Activated CD8-positive, alpha-beta T cell treated with anti-CD3 and anti-CD28 coated beads, Interleukin-2, amount 10 ng/mL, durations not matched to agents 7 days and 5 days (primary cell): ENCODE results near the gene PIEZO1. TPM values are rescaled to one million over a fixed set of nuclear protein-coding genes. Genes with fewer than 3 reads are reported as not detected.

ENCODE experiments used
- ATAC-seq: fragments of 150-1000 bp; cut with Tn5 transposase; one replicate; pipeline ENCODE4 v1.10.0; 2021; ENCODE audit warnings: moderate library complexity
- CTCF ChIA-PET: fragments of 350-600 bp; sonication (Branson Sonifier 250); formaldehyde crosslinking; loops from one replicate; lab custom pipeline; 2021; ENCODE audit warnings: antibody characterized with exemption; lab: Charles Lee
- POLR2A ChIA-PET: fragments of 350-600 bp; sonication (Branson Sonifier 250); formaldehyde crosslinking; loops from one replicate; lab custom pipeline; 2021; ENCODE audit warnings: antibody characterized with exemption; lab: Charles Lee
- DNase-seq: peaks from one replicate; pipeline ENCODE4 v3.0.0-alpha.2; 2020
- H3K27ac Mint-ChIP-seq: one replicate; pipeline ENCODE4 v1.8.0; 2021; ENCODE audit warnings: mild to moderate bottlenecking, mixed read lengths
- H3K27me3 Mint-ChIP-seq: one replicate; pipeline ENCODE4 v1.8.0; 2021; ENCODE audit warnings: low read depth, mixed read lengths
- H3K36me3 Mint-ChIP-seq: one replicate; pipeline ENCODE4 v1.8.0; 2021; ENCODE audit warnings: low read depth, mixed read lengths
- H3K4me1 Mint-ChIP-seq: one replicate; pipeline ENCODE4 v1.8.0; 2021; ENCODE audit warnings: low read depth, mixed read lengths
- H3K4me3 Mint-ChIP-seq: one replicate; pipeline ENCODE4 v1.8.0; 2021; ENCODE audit warnings: mild to moderate bottlenecking, mixed read lengths
- H3K9me3 Mint-ChIP-seq: one replicate; pipeline ENCODE4 v1.8.0; 2022; ENCODE audit warnings: mixed read lengths; ENCODE audit not compliant: insufficient read depth
- total RNA-seq, 2 experiments: library from RNA; stranded (reverse); gene quantifications; one replicate each; pipeline ENCODE4 v1.2.3, GENCODE V29; 2021

PIEZO1 gene
- 100 to 1,000 TPM; 226 to 230 TPM for total RNA-seq

- CTCF ChIA-PET = interaction anchor here (0.6 to 3.1 kb wide), 5 partner anchors 8 to 42 kb away, joined by 4 to 13 read pairs (median 5); no protein-coding TSS in a partner anchor
- Mint-ChIP-seq H3K27me3 (no peaks in the 10 kb centered on the region), H3K4me3 (peak within 1 kb of the TSS; percentile 87), H3K4me1 (peaks cover 52% of the 10 kb centered on the region), H3K36me3 (peaks cover 14% of the 10 kb centered on the region), H3K9me3 (no peaks in the 10 kb centered on the region), H3K27ac (peak within 1 kb of the TSS; percentile 82)
- DNase-seq (peak; percentile 83), ATAC-seq (peak; percentile 58)
- POLR2A ChIA-PET = no interaction called here
These were observed at the start of gene PIEZO1 for GRCh38 chr16:88785106-88785924. Gene PIEZO1, minus strand, starts transcription at chr16:88785220. Its CDS starts 256 bp downstream, at chr16:88784964.

DNA sequence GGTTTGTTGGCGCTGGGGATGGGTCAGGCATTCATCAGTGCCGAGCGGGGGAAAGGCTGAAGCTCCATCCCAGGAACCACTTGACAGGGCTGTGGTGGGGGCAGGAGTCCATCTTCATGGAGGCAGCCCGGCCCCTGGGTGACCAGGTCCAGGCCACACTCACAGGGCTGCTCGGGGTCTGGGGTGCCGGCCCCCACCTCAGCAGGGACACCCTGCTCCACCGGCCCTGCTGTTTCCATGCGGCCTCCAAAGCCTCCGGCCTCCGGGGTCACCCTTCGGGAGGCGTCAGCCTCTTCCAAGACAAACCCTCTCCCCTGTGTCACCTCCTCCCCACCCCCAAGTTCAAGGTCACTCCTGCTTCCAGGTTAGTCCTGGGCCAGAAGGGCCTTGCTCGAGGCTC, 49.6 kb upstream of the PIEZO1 start:
- Mint-ChIP-seq H3K36me3 (no peaks in the 10 kb centered on the region), H3K27me3 (no peaks in the 10 kb centered on the region), H3K27ac (no peak overlapping the region), H3K4me3 (no peak overlapping the region), H3K4me1 (no peaks in the 10 kb centered on the region), H3K9me3 (no peaks in the 10 kb centered on the region)
- DNase-seq (no peak), ATAC-seq (no peak)
- ChIA-PET POLR2A (no interaction called here), CTCF (no interaction called here)

DNA sequence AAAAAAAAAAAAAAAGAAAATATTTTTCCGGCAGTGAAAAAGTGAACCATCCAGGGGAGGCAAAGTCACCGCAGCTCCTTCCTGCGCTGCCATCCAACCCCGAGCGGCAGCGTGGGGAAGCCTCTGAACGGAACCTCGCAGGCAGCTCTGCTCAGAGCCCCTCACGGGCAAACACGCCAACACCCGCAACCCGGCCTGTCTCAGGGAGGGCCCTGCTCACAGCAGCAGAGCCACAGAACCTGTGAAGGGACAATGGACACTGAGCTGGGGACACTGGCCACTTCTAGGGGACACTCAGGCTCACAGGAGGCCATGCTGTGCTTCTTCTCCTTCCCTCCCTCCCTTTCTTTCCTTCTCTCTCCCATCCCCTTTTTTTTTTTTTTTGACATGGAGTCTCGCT, 48.1 kb upstream of the PIEZO1 start:
- Mint-ChIP-seq H3K4me3 (no peak overlapping the region), H3K27me3 (no peaks in the 10 kb centered on the region), H3K27ac (no peak overlapping the region), H3K4me1 (no peaks in the 10 kb centered on the region), H3K9me3 (no peaks in the 10 kb centered on the region), H3K36me3 (no peaks in the 10 kb centered on the region)
- ChIA-PET CTCF (no interaction called here), POLR2A (no interaction called here)
- no peak for ATAC-seq
- no peak for DNase-seq

DNA sequence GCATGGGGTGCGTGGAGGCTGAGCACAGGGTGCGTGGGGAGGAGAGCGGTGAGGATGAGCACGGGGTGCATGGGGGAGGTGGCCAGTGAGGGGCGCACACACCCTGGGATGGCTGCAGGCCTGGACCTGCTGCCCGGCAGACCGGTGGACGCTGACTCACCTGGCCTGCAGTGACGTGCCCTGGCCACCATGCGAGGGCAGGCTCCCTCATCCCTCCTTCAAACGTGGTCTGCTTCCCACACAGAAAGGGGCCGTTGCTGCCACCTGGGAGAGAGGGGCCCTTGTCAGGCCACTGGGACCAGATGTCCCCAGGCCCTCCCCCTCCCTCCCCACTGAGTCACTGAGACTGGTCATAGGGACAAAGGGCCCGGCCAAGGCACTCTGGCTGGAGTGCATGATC, 46.8 kb upstream of the PIEZO1 start:
- CTCF ChIA-PET = no interaction called here
- Mint-ChIP-seq H3K27me3 (no peaks in the 10 kb centered on the region), H3K27ac (no peak overlapping the region), H3K4me1 (no peaks in the 10 kb centered on the region), H3K9me3 (no peaks in the 10 kb centered on the region), H3K4me3 (no peak overlapping the region), H3K36me3 (no peaks in the 10 kb centered on the region)
- ATAC-seq (no peak), DNase-seq (no peak)
- POLR2A ChIA-PET = no interaction called here

DNA sequence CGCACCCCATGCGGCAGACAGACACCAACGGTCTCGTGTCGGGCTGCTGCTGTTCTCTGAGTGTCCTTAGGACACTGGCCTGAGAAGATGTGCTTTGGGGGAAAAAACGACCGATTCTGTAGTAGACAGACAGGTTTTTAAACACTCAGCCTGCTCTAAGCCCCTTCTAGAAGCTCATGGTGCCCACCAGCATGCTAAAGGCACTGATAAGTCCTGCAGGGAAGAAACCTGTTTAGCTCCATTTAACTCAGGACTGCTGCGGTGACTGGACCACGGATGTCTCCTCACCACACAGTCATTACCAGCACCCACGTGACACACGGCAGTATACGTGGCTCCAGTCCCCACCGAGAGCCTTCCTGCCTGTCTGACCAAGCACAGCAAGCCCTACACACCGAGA, 45.8 kb upstream of the PIEZO1 start:
- ChIA-PET POLR2A (interaction anchor here (0.9 kb wide), 1 partner anchor 19 kb away, joined by 3 read pairs; the partner anchor contains the start of gene APRT), CTCF (no interaction called here)

GRCh38 chr16:88830258-88830657, 45.2 kb upstream of the PIEZO1 start:
- no peaks in the 10 kb centered on the region for H3K4me1 Mint-ChIP-seq
- DNase-seq (no peak), ATAC-seq (no peak)
- POLR2A ChIA-PET = interaction anchor here (0.9 kb wide), 1 partner anchor 18 kb away, joined by 3 read pairs; the partner anchor contains the start of gene APRT
- no peak overlapping the region for H3K4me3 Mint-ChIP-seq
- H3K27me3 Mint-ChIP-seq = no peaks in the 10 kb centered on the region
- CTCF ChIA-PET = interaction anchor here (1.5 kb wide), 1 partner anchor 28 kb away, joined by 4 read pairs; no protein-coding TSS in a partner anchor
- no peaks in the 10 kb centered on the region for H3K9me3 Mint-ChIP-seq
- no peaks in the 10 kb centered on the region for H3K36me3 Mint-ChIP-seq
- H3K27ac Mint-ChIP-seq = no peak overlapping the region

More for the DNA sequence above, 45.8 kb upstream of the PIEZO1 start:
- Mint-ChIP-seq H3K36me3 (no peaks in the 10 kb centered on the region), H3K27ac (no peak overlapping the region), H3K9me3 (no peaks in the 10 kb centered on the region), H3K4me3 (no peak overlapping the region), H3K27me3 (no peaks in the 10 kb centered on the region), H3K4me1 (no peaks in the 10 kb centered on the region)
- DNase-seq (no peak), ATAC-seq (no peak)

DNA sequence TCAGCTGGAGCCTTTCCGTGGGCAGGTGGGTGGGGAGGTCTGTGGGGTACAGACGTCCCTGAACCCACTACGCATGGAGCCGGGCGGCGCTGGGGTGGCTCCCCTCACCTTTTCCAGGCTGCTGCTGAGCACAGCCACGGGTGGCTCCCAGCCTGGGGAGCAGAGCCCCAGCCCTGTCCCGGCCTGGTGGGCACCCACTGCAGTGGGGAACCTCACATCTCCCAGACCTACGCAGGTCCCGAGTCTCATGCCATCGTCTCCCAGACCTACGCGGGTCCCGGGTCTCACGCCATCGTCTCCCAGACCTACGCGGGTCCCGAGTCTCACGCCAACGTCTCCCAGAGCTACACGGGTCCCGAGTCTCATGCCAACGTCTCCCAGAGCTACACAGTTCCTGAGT, 43.7 kb upstream of the PIEZO1 start:
- Mint-ChIP-seq H3K4me3 (no peak overlapping the region), H3K27me3 (no peaks in the 10 kb centered on the region), H3K27ac (no peak overlapping the region), H3K9me3 (no peaks in the 10 kb centered on the region), H3K36me3 (no peaks in the 10 kb centered on the region), H3K4me1 (no peaks in the 10 kb centered on the region)
- CTCF ChIA-PET = no interaction called here
- DNase-seq = no peak
- POLR2A ChIA-PET = no interaction called here
- no peak for ATAC-seq

DNA sequence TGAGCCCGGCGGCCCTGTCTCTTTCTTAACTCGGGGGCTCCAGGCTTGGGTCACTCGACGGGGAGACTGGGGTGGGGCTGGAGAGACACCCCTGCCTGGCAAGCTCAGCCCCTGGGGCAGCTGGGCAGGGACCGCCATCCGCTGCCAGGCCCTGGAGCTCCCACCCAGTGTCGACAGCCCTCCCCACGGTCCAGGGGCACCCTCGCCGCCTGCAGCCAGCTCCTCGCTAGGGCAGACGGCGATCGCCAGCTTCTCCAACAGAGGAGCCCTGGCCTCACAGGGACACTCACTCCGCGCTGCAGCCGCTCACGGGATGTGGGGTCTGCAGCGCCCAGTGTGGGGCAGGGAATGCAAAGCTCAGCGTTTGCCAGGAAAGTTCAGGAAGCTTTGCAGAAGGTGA, 42.7 kb upstream of the PIEZO1 start:
- POLR2A ChIA-PET = no interaction called here
- no peaks in the 10 kb centered on the region for H3K27me3 Mint-ChIP-seq
- H3K9me3 Mint-ChIP-seq = no peaks in the 10 kb centered on the region
- H3K4me1 Mint-ChIP-seq = no peaks in the 10 kb centered on the region
- no peak overlapping the region for H3K27ac Mint-ChIP-seq
- no peak for ATAC-seq
- H3K36me3 Mint-ChIP-seq = no peaks in the 10 kb centered on the region
- H3K4me3 Mint-ChIP-seq = no peak overlapping the region
- DNase-seq = no peak
- CTCF ChIA-PET = no interaction called here

DNA sequence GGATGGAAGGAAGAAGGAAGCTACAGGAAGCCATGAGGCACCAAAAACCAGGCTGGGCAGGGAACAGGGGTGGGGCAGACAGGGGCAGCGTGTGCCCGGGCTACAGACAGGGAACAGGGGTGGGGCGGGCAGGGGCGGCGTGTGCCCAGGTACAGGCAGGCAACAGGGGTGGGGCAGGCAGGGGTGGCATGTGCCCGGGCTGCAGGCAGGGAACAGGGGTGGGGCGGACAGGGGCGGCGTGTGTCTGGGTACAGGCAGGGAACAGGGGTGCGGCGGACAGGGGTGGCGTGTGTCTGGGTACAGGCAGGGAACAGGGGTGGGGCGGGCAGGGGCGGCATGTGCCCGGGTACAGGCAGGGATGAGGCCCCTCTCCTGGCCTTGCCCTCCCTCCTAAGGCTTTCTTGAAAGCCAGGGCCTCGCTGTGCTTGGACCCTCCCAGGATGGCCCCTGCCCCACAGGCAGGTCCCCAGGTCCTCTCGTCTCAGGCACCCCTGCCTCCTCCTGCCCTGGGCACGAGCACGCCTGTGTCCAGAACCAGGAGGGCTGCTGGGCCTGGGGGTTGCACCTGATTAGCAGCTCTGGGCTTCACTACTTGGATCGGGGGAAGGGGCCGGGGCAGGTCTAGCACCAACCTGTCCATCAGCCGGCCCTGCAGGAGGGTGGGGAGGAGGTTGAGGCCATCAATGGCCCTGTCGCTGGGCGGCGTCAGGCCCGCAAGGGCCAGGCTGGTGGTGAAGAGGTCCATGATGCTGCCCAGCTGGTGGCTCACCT, 41.2 kb upstream of the PIEZO1 start:
- Mint-ChIP-seq H3K4me1 (no peaks in the 10 kb centered on the region), H3K4me3 (no peak overlapping the region), H3K27me3 (no peaks in the 10 kb centered on the region), H3K9me3 (no peaks in the 10 kb centered on the region), H3K27ac (no peak overlapping the region), H3K36me3 (no peaks in the 10 kb centered on the region)
- POLR2A ChIA-PET = no interaction called here
- ATAC-seq (no peak), DNase-seq (no peak)
- CTCF ChIA-PET = no interaction called here

DNA sequence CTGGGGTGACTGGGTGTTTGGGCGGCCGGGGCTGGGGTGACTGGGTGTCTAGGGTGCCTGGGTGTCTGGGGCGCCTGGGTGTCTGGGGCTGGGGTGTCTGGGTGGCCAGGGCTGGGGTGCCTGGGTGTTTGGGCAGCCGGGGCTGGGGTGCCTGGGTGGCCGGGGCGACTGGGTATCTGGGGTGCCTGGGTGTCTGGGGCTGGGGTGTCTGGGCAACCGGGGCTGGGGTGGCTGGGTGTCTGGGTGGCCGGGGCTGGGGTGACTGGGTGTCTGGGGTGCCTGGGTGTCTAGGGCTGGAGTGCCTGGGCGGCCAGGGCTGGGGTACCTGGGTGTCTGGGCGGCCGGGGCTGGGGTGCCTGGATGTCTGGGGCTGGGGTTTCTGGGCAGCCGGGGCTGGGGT, 40.1 kb upstream of the PIEZO1 start:
- DNase-seq = no peak
- CTCF ChIA-PET = no interaction called here
- Mint-ChIP-seq H3K27ac (no peak overlapping the region), H3K27me3 (no peaks in the 10 kb centered on the region), H3K4me1 (no peaks in the 10 kb centered on the region), H3K36me3 (no peaks in the 10 kb centered on the region), H3K4me3 (no peak overlapping the region), H3K9me3 (no peaks in the 10 kb centered on the region)
- no peak for ATAC-seq
- POLR2A ChIA-PET = no interaction called here

DNA sequence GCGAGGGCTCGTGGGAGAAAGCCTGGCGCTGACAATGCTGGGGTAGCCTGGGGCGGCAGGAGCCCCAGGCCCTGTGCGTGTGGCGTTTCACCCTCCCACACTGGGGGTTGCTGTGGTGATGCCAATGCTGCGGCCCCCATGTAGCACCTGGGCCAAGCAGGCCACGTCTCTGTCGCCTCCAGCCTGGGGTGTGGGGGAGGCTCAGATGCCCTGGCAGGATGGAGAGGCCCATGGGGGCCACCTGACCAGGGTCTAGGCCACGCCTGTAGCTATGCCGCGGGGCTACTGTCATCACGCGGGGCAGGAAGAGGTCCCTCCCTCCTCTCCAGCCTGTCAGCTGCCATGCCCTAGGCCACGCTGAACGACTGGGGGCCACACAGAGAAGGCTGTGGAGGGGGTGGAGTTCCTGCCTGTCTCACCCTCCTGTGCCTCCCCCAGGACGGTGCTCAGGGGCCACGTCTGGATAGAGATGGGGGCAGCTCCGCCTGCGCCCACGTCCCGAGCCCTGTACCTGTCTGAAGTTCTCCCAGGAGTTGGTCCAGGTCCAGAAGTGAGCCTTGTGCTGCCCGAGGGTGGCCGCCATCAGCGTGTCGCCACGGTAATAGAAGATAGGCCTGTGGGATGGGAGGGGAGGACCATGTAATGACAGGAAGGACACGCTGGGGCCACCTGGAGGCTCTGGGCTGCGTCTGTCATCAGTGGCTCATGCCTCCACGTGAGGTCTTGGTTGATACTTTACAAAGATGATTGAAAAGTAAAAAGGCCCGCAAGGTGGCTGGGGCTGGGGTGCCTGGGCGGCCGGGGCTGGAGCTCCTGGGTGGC, 39.4 kb upstream of the PIEZO1 start:
- Mint-ChIP-seq H3K27me3 (no peaks in the 10 kb centered on the region), H3K4me1 (no peaks in the 10 kb centered on the region), H3K4me3 (no peak overlapping the region), H3K27ac (no peak overlapping the region), H3K9me3 (no peaks in the 10 kb centered on the region), H3K36me3 (no peaks in the 10 kb centered on the region)
- DNase-seq = no peak
- ATAC-seq = no peak
- CTCF ChIA-PET = no interaction called here
- POLR2A ChIA-PET = no interaction called here
